HepG2 (cell line): ENCODE data around the gene SALL2. TPM values are rescaled to one million over a fixed set of nuclear protein-coding genes. Genes with fewer than 3 reads are reported as not detected.

Experiments used
- ATF6 ChIP-seq: sonication (generic); formaldehyde crosslinking; conservative IDR thresholded peaks from 2 replicates; pipeline ENCODE4 v1.4.0; 2020; ENCODE audit warnings: missing genetic modification reagents
- BRF2 ChIP-seq: sonication (generic); formaldehyde crosslinking; IDR thresholded peaks from 2 replicates; pipeline ENCODE4 v1.8.1; 2022; ENCODE audit warnings: mild to moderate bottlenecking, missing genetic modification reagents
- MAF1 ChIP-seq: sonication (generic); formaldehyde crosslinking; IDR thresholded peaks from 2 replicates; pipeline ENCODE4 v1.5.0; 2020; ENCODE audit warnings: missing genetic modification reagents, borderline replicate concordance
- PRDM15 ChIP-seq: sonication (generic); formaldehyde crosslinking; IDR thresholded peaks from 2 replicates; pipeline ENCODE4 v1.4.0; 2020; ENCODE audit warnings: missing genetic modification reagents
- RBM22 ChIP-seq: fragments of 200-400 bp; formaldehyde crosslinking; optimal IDR thresholded peaks from 2 replicates; pipeline ENCODE3; 2017; ENCODE audit warnings: mild to moderate bottlenecking, low read length, moderate library complexity
- RERE ChIP-seq: IDR thresholded peaks from 2 replicates; pipeline ENCODE4 v1.6.1; 2016; ENCODE audit warnings: low read depth, missing genetic modification reagents, missing compliant biosample characterization
- THYN1 ChIP-seq: sonication (generic); formaldehyde crosslinking; IDR thresholded peaks from 2 replicates; pipeline ENCODE4 v1.8.1; 2023; ENCODE audit warnings: low read depth, mild to moderate bottlenecking, moderate library complexity, missing genetic modification reagents, borderline replicate concordance
- ZC3H4 ChIP-seq: sonication (generic); formaldehyde crosslinking; IDR thresholded peaks from 2 replicates; pipeline ENCODE4 v1.4.0; 2020; ENCODE audit warnings: missing genetic modification reagents, borderline replicate concordance
- ZNF292 ChIP-seq: sonication (generic); formaldehyde crosslinking; IDR thresholded peaks from 2 replicates; pipeline ENCODE4 v1.8.1; 2022; ENCODE audit warnings: mild to moderate bottlenecking, low read depth, missing genetic modification reagents, borderline replicate concordance
- polyA plus RNA-seq, 8 experiments: library from polyadenylated mRNA; depleted of rRNA in 3 of 8; stranded (reverse) in 7 of 8; unstranded in 1 of 8; fragments of >200 nt; fragmentation: Illumina TruSeq in 4 of 8; extraction: Trizol in 4 of 8; gene quantifications; 2 replicates each; pipeline versions ENCODE4 v1.2.1 to v1.2.3, GENCODE V29; 2011 to 2016; ENCODE audit warnings: low read depth in 4 of 8, missing spikeins in 1 of 8, mixed read lengths in 1 of 8; ENCODE audit not compliant: insufficient read depth in 1 of 8
- total RNA-seq, 5 experiments: library from RNA; depleted of rRNA; stranded (reverse); fragments of >200 nt; fragmentation: Illumina TruSeq; extraction: Trizol; gene quantifications; 2 replicates each; pipeline ENCODE4 v1.2.3, GENCODE V29; 2016; ENCODE audit warnings: low read depth in 1 of 5
- TF ChIP-seq, protein P1 (sequence below): sonication (generic); formaldehyde crosslinking; IDR thresholded peaks from 2 replicates; pipeline ENCODE4 v1.4.0; 2020; ENCODE audit warnings: low read depth, missing genetic modification reagents

Gene SALL2
- total and polyA plus RNA-seq, 2 of the 13 experiments (the other 11 are each of a cell fraction or from before 2014, with no cell fraction given), result 4.9 to 5.8 TPM

GRCh38 chr14:21476925-21477681 lies 49.0 kb downstream of the SALL2 start, which contains the start of the genes RAB2B and TOX4 (continued):
- TF ChIP-seq RERE, result no peak
- TF ChIP-seq ZC3H4 (CRISPR knock-in tag), result no peak
- no peak for TF ChIP-seq PRDM15 (CRISPR knock-in tag)
- TF ChIP-seq BRF2, result 0 out of 2 replicates have a peak, but pooled peaks have one; percentile 80
- no peak; the same call in 1 of the 2 replicates for TF ChIP-seq ZNF292 (CRISPR knock-in tag)
- TF ChIP-seq MAF1, result peak; percentile 64; the same call in 1 of the 2 replicates
- TF ChIP-seq ATF6 (CRISPR knock-in tag), result no peak
- peak; percentile 75 for TF ChIP-seq RBM22
- no peak for TF ChIP-seq THYN1 (CRISPR knock-in tag)
- TF ChIP-seq, protein P1, sequence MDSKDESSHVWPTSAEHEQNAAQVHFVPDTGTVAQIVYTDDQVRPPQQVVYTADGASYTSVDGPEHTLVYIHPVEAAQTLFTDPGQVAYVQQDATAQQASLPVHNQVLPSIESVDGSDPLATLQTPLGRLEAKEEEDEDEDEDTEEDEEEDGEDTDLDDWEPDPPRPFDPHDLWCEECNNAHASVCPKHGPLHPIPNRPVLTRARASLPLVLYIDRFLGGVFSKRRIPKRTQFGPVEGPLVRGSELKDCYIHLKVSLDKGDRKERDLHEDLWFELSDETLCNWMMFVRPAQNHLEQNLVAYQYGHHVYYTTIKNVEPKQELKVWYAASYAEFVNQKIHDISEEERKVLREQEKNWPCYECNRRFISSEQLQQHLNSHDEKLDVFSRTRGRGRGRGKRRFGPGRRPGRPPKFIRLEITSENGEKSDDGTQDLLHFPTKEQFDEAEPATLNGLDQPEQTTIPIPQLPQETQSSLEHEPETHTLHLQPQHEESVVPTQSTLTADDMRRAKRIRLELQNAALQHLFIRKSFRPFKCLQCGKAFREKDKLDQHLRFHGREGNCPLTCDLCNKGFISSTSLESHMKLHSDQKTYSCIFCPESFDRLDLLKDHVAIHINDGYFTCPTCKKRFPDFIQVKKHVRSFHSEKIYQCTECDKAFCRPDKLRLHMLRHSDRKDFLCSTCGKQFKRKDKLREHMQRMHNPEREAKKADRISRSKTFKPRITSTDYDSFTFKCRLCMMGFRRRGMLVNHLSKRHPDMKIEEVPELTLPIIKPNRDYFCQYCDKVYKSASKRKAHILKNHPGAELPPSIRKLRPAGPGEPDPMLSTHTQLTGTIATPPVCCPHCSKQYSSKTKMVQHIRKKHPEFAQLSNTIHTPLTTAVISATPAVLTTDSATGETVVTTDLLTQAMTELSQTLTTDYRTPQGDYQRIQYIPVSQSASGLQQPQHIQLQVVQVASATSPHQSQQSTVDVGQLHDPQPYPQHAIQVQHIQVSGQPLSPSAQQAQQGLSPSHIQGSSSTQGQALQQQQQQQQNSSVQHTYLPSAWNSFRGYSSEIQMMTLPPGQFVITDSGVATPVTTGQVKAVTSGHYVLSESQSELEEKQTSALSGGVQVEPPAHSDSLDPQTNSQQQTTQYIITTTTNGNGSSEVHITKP, result no peak; the same call in 1 of the 2 replicates
